Loucy (cell line): Measurements from ENCODE around the gene AP3S1.

Source experiments
- H2AFZ ChIP-seq: fragments of 200-600 bp; sonication (generic); 2 replicates; pipeline ENCODE4 v1.6.0; 2016; ENCODE audit warnings: antibody characterized with exemption, mild to moderate bottlenecking, low read length, moderate library complexity
- H3F3A ChIP-seq: fragments of 200-600 bp; 2 replicates; pipeline ENCODE4 v1.6.0; 2016; ENCODE audit warnings: antibody characterized with exemption, low read depth, mild to moderate bottlenecking
- H3K27me3 ChIP-seq: fragments of 200-600 bp; sonication (generic); 2 replicates; pipeline ENCODE4 v1.6.1; 2014; ENCODE audit warnings: low read length, mild to moderate bottlenecking; ENCODE audit not compliant: insufficient read depth, poor library complexity, severe bottlenecking
- H3K36me3 ChIP-seq: fragments of 200-600 bp; sonication (generic); 2 replicates; pipeline ENCODE4 v1.6.1; 2016; ENCODE audit warnings: low read length; ENCODE audit not compliant: insufficient read depth
- H3K4me1 ChIP-seq: fragments of 200-600 bp; sonication (generic); 2 replicates; pipeline ENCODE4 v1.5.1; 2014; ENCODE audit warnings: low read length, mild to moderate bottlenecking; ENCODE audit not compliant: insufficient read depth, poor library complexity, severe bottlenecking
- H3K4me2 ChIP-seq: fragments of 200-600 bp; sonication (generic); 2 replicates; pipeline ENCODE4 v1.6.0; 2014; ENCODE audit warnings: antibody characterized with exemption, low read length, low read depth, mild to moderate bottlenecking; ENCODE audit not compliant: poor library complexity, severe bottlenecking
- H3K4me3 ChIP-seq: fragments of 200-600 bp; sonication (generic); 2 replicates; pipeline ENCODE4 v1.5.1; 2014; ENCODE audit warnings: low read length, mild to moderate bottlenecking, mixed read lengths; ENCODE audit not compliant: poor library complexity, severe bottlenecking
- H3K79me2 ChIP-seq: fragments of 200-600 bp; sonication (generic); 2 replicates; pipeline ENCODE4 v1.6.1; 2014; ENCODE audit warnings: low read length; ENCODE audit not compliant: insufficient read depth
- H3K9ac ChIP-seq: fragments of 200-600 bp; sonication (generic); 2 replicates; pipeline ENCODE4 v1.6.0; 2014; ENCODE audit warnings: mild to moderate bottlenecking, low read depth, low read length, moderate library complexity; ENCODE audit not compliant: poor library complexity, severe bottlenecking
- H3K9me2 ChIP-seq: fragments of 200-600 bp; sonication (generic); replicated peaks from 2 replicates; pipeline ENCODE4 v1.6.1; 2016; ENCODE audit warnings: low read depth, low read length, mixed read lengths
- H3K9me3 ChIP-seq: fragments of 200-600 bp; sonication (generic); 2 replicates; pipeline ENCODE4 v1.6.1; 2014; ENCODE audit warnings: mild to moderate bottlenecking, antibody characterized with exemption, low read length, low read depth; ENCODE audit not compliant: insufficient read depth
- H4K20me1 ChIP-seq: fragments of 200-600 bp; sonication (generic); 2 replicates; pipeline ENCODE4 v1.6.0; 2014; ENCODE audit warnings: antibody characterized with exemption, low read length, mild to moderate bottlenecking; ENCODE audit not compliant: insufficient read depth, poor library complexity, severe bottlenecking
- EZH2phosphoT487 ChIP-seq: fragments of 200-600 bp; IDR thresholded peaks from 2 replicates; pipeline ENCODE4 v1.6.1; 2018; ENCODE audit warnings: antibody characterized with exemption, mild to moderate bottlenecking, moderate library complexity, borderline replicate concordance
- TF ChIP-seq, protein P1 (sequence below): fragments of 200-600 bp; sonication (generic); conservative IDR thresholded peaks from 2 replicates; pipeline ENCODE4 v1.5.1; 2014; ENCODE audit warnings: mild to moderate bottlenecking, antibody characterized with exemption, low read length

Gene AP3S1

DNA sequence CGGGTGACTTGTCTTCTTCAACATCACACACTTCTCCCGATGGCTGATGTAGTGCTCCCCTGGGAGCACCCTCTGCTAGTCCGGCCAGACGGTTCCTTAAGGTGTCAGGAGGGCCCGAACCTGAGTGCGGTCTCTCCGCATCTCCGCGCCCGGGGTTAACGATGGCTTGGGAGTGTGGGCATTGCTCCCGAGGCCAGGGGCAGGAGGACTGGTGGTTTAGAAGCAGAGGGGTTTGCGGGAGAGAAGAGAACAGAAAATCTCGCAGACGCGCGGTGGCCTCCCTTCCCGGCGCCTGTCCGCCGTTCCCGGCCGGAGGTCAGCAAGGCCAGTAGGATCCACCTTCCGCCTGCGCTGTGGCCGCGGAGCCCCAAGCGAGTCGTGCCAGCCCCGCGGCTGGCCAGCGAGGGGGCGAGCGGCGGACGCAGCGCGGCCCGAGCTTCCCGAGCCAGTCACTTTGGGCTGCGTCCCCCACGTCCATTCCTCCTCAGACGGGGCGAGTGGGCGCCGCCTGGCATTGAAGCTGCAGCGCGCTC, 26.0 kb upstream of the AP3S1 start:
- TF ChIP-seq, protein P1, sequence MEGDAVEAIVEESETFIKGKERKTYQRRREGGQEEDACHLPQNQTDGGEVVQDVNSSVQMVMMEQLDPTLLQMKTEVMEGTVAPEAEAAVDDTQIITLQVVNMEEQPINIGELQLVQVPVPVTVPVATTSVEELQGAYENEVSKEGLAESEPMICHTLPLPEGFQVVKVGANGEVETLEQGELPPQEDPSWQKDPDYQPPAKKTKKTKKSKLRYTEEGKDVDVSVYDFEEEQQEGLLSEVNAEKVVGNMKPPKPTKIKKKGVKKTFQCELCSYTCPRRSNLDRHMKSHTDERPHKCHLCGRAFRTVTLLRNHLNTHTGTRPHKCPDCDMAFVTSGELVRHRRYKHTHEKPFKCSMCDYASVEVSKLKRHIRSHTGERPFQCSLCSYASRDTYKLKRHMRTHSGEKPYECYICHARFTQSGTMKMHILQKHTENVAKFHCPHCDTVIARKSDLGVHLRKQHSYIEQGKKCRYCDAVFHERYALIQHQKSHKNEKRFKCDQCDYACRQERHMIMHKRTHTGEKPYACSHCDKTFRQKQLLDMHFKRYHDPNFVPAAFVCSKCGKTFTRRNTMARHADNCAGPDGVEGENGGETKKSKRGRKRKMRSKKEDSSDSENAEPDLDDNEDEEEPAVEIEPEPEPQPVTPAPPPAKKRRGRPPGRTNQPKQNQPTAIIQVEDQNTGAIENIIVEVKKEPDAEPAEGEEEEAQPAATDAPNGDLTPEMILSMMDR: no peak
- TF ChIP-seq EZH2phosphoT487: no peak
- no peaks in the 10 kb centered on the region for H4K20me1 ChIP-seq
- no peaks in the 10 kb centered on the region for H3K79me2 ChIP-seq
- no peaks in the 10 kb centered on the region for H3K4me1 ChIP-seq
- no peaks in the 10 kb centered on the region for H3K36me3 ChIP-seq
- H3K9me3 ChIP-seq: no peaks in the 10 kb centered on the region
- H3K9me2 ChIP-seq: no peaks in the 10 kb centered on the region
- H3K4me2 ChIP-seq: no peak overlapping the region
- no peak overlapping the region for H2AFZ ChIP-seq
- no peaks in the 10 kb centered on the region for H3K27me3 ChIP-seq
- no peaks in the 10 kb centered on the region for H3F3A ChIP-seq
- H3K4me3 ChIP-seq: no peak overlapping the region
- no peak overlapping the region for H3K9ac ChIP-seq

- H3K4me3 ChIP-seq: no peak within 1 kb of the TSS
Measured at GRCh38 chr5:115816226-115817081, 25.3 kb upstream of the AP3S1 start, which contains the start of gene CDO1. CDO1 (minus strand) TSS chr5:115816659; CDS start chr5:115816397, 262 bp downstream.

GRCh38 chr5:115817386-115817785, 24.3 kb upstream of the AP3S1 start:
- H3K9ac ChIP-seq: no peak overlapping the region
- no peak overlapping the region for H2AFZ ChIP-seq
- H4K20me1 ChIP-seq: no peaks in the 10 kb centered on the region
- H3K36me3 ChIP-seq: no peaks in the 10 kb centered on the region
- H3K27me3 ChIP-seq: no peaks in the 10 kb centered on the region
- no peaks in the 10 kb centered on the region for H3K79me2 ChIP-seq
- TF ChIP-seq, protein P1: no peak
- no peak for TF ChIP-seq EZH2phosphoT487
- H3K4me1 ChIP-seq: no peaks in the 10 kb centered on the region
- no peak overlapping the region for H3K4me3 ChIP-seq
- no peak overlapping the region for H3K4me2 ChIP-seq
- H3K9me3 ChIP-seq: no peaks in the 10 kb centered on the region
- no peaks in the 10 kb centered on the region for H3K9me2 ChIP-seq
- H3F3A ChIP-seq: no peaks in the 10 kb centered on the region

More at GRCh38 chr5:115816226-115817081, 25.3 kb upstream of the AP3S1 start, which contains the start of gene CDO1:
- H2AFZ ChIP-seq: no peak within 1 kb of the TSS
- no peaks in the 10 kb centered on the region for H4K20me1 ChIP-seq
- H3K27me3 ChIP-seq: no peaks in the 10 kb centered on the region
- no peaks in the 10 kb centered on the region for H3K36me3 ChIP-seq
- H3F3A ChIP-seq: no peaks in the 10 kb centered on the region
- H3K9ac ChIP-seq: no peak within 1 kb of the TSS
- no peaks in the 10 kb centered on the region for H3K9me3 ChIP-seq
- H3K4me2 ChIP-seq: no peak within 1 kb of the TSS
- no peaks in the 10 kb centered on the region for H3K9me2 ChIP-seq
- no peak for TF ChIP-seq EZH2phosphoT487
- TF ChIP-seq, protein P1: no peak
- H3K4me1 ChIP-seq: no peaks in the 10 kb centered on the region
- H3K79me2 ChIP-seq: no peaks in the 10 kb centered on the region
